Keratinocyte (primary cell): ENCODE measurements around the gene CRTC2. TPM values are rescaled to one million over a fixed set of nuclear protein-coding genes. Genes with fewer than 3 reads are reported as not detected.

Source experiments
- DNase-seq: peaks from one replicate; pipeline ENCODE4 v3.0.0-alpha.2; 2011; ENCODE audit warnings: low read depth, missing footprints, low spot score
- FAIRE-seq: peaks from 2 replicates; lab custom pipeline; 2011; peaks lifted over from hg19 to GRCh38; lab: Jason Lieb, UNC
- H2AFZ ChIP-seq: 2 replicates; pipeline ENCODE4 v1.6.0; 2012; ENCODE audit warnings: low read length, control low read depth, inconsistent platforms; ENCODE audit not compliant: control insufficient read depth
- H3K27ac ChIP-seq: 2 replicates; pipeline ENCODE4 v1.5.1; 2011; ENCODE audit warnings: low read length; ENCODE audit not compliant: control insufficient read depth, insufficient read depth
- H3K27me3 ChIP-seq: 3 replicates; pipeline ENCODE4 v1.6.0; 2011; ENCODE audit warnings: low read length; ENCODE audit not compliant: control insufficient read depth, insufficient read depth; ENCODE audit errors: extremely low read depth
- H3K36me3 ChIP-seq, 2 experiments: 2 replicates in 1 of 2; 3 replicates in 1 of 2; pipeline ENCODE4 v1.5.1; 2011; ENCODE audit warnings: low read length in 2 of 2, mild to moderate bottlenecking in 1 of 2; ENCODE audit not compliant: control insufficient read depth in 2 of 2, insufficient read depth in 2 of 2; ENCODE audit errors: extremely low read depth in 1 of 2
- H3K4me1 ChIP-seq: 3 replicates; pipeline ENCODE4 v1.5.1; 2011; ENCODE audit warnings: low read length; ENCODE audit not compliant: control insufficient read depth, insufficient read depth; ENCODE audit errors: extremely low read depth
- H3K4me2 ChIP-seq: 3 replicates; pipeline ENCODE4 v1.6.0; 2011; ENCODE audit warnings: low read depth, low read length; ENCODE audit not compliant: control insufficient read depth, insufficient read depth; ENCODE audit errors: extremely low read depth
- H3K4me3 ChIP-seq, 3 experiments: fragments of 200-600 bp in 1 of 3; sonication (generic) in 1 of 3; 2 replicates in 2 of 3; 3 replicates in 1 of 3; pipeline ENCODE4 v1.5.1; 2011 to 2016; ENCODE audit warnings: low read length in 3 of 3, mild to moderate bottlenecking in 3 of 3, control low read depth in 2 of 3, inconsistent platforms in 1 of 3, low read depth in 1 of 3, mixed read lengths in 1 of 3, mixed run types in 1 of 3, moderate library complexity in 1 of 3; ENCODE audit not compliant: control insufficient read depth in 2 of 3, insufficient read depth in 2 of 3; ENCODE audit errors: extremely low read depth in 1 of 3
- H3K79me2 ChIP-seq: 2 replicates; pipeline ENCODE4 v1.6.0; 2012; ENCODE audit warnings: low read length; ENCODE audit not compliant: control insufficient read depth, insufficient read depth
- H3K9ac ChIP-seq: 3 replicates; pipeline ENCODE4 v1.6.0; 2011; ENCODE audit warnings: low read length; ENCODE audit not compliant: control insufficient read depth, insufficient read depth; ENCODE audit errors: extremely low read depth
- H3K9me1 ChIP-seq: 3 replicates; pipeline ENCODE4 v1.6.0; 2011; ENCODE audit warnings: low read length; ENCODE audit not compliant: control insufficient read depth, insufficient read depth; ENCODE audit errors: extremely low read depth
- H3K9me3 ChIP-seq: 2 replicates; pipeline ENCODE4 v1.5.1; 2012; ENCODE audit warnings: low read depth, low read length; ENCODE audit not compliant: control insufficient read depth
- H4K20me1 ChIP-seq: 3 replicates; pipeline ENCODE4 v1.6.0; 2011; ENCODE audit warnings: low read length; ENCODE audit not compliant: control insufficient read depth, insufficient read depth; ENCODE audit errors: extremely low read depth
- EZH2 ChIP-seq: IDR thresholded peaks from one replicate; pipeline ENCODE4 v1.6.1; 2012; ENCODE audit warnings: inconsistent platforms, mild to moderate bottlenecking, low read length, moderate library complexity
- dilution Hi-C: fragments of 300-500 bp; cut with MboI; formaldehyde crosslinking; loops from one replicate; pipeline ENCODE4 v1.7.0; 2020; ENCODE audit warnings: low sequenced_read_pairs; ENCODE audit not compliant: extremely low pct_ligation_motif_present
- polyA plus RNA-seq, 5 experiments: library from polyadenylated mRNA; depleted of rRNA in 3 of 5; stranded (reverse) in 3 of 5; stranded (forward) in 1 of 5; unstranded in 1 of 5; fragments of >200 nt; gene quantifications; 1 replicate in 1 of 5; 2 replicates in 3 of 5; 3 replicates in 1 of 5; pipeline versions ENCODE4 v1.2.1 to v1.2.3, GENCODE V29; 2011 to 2012; ENCODE audit warnings: missing spikeins in 2 of 5, low read depth in 1 of 5, low replicate concordance in 1 of 5
- TF ChIP-seq, protein P1 (sequence below), 3 experiments: IDR thresholded peaks in 1 of 3; conservative IDR thresholded peaks in 1 of 3; optimal IDR thresholded peaks in 1 of 3; 2 replicates in 2 of 3; 3 replicates in 1 of 3; pipeline versions ENCODE3 to v1.5.1; 2011; ENCODE audit warnings: low read length in 3 of 3, mild to moderate bottlenecking in 3 of 3, moderate library complexity in 2 of 3, control low read depth in 1 of 3, inconsistent platforms in 1 of 3; ENCODE audit not compliant: insufficient read depth in 2 of 3; ENCODE audit errors: extremely low read depth in 1 of 3

The CRTC2 gene
- polyA plus RNA-seq, 1 donor (not counting 4 experiments of a cell fraction or from before 2014, with no cell fraction given) = 15.9 TPM

DNA sequence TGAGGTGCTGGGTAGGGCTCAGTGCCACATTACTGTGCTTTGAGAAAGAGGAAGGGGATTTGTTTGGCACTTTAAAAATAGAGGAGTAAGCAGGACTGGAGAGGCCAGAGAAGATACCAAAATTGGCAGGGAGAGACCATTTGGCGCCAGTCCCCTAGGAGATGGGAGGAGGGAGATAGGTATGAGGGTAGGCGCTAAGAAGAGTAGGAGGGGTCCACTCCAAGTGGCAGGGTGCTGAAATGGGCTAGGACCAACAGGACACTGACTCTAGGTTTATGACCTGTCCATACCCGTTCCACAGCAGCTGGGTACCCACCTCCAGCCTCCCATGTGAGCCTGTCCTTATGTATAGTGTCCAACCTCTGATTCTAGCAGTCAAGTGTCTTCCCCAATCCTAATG, 1.0 kb upstream of the CRTC2 start:
- FAIRE-seq (no peak), DNase-seq (no peak)
- dilution Hi-C loops = no loop called here
- no peaks in the 10 kb centered on the region for H3K9me3 ChIP-seq
- H3K4me1 ChIP-seq = peaks cover 40% of the 10 kb centered on the region
- H3K79me2 ChIP-seq = peaks cover 62% of the 10 kb centered on the region
- H3K9ac ChIP-seq = no peak overlapping the region
- H3K27me3 ChIP-seq = no peaks in the 10 kb centered on the region
- no peak overlapping the region for H2AFZ ChIP-seq
- peaks cover 3% of the 10 kb centered on the region for H4K20me1 ChIP-seq
- H3K4me3 ChIP-seq = no peak overlapping the region
- H3K27ac ChIP-seq = no peak overlapping the region
- no peaks in the 10 kb centered on the region for H3K9me1 ChIP-seq
- H3K4me2 ChIP-seq = no peak overlapping the region
- H3K36me3 ChIP-seq = peaks cover 3 to 32% of the 10 kb centered on the region in 2 experiments
- no peak for TF ChIP-seq EZH2
- TF ChIP-seq, protein P1, sequence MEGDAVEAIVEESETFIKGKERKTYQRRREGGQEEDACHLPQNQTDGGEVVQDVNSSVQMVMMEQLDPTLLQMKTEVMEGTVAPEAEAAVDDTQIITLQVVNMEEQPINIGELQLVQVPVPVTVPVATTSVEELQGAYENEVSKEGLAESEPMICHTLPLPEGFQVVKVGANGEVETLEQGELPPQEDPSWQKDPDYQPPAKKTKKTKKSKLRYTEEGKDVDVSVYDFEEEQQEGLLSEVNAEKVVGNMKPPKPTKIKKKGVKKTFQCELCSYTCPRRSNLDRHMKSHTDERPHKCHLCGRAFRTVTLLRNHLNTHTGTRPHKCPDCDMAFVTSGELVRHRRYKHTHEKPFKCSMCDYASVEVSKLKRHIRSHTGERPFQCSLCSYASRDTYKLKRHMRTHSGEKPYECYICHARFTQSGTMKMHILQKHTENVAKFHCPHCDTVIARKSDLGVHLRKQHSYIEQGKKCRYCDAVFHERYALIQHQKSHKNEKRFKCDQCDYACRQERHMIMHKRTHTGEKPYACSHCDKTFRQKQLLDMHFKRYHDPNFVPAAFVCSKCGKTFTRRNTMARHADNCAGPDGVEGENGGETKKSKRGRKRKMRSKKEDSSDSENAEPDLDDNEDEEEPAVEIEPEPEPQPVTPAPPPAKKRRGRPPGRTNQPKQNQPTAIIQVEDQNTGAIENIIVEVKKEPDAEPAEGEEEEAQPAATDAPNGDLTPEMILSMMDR (optimal IDR thresholded peaks at IDR 0.05 in 1 of 3, IDR thresholded peaks at IDR 0.05 in 1 of 3, conservative IDR thresholded peaks at IDR 0.05 in 1 of 3; ENCODE audit: extremely low read depth in 1 of 3, insufficient read depth in 2 of 3, low read length in 3 of 3) = no peak

- H3K79me2 ChIP-seq = peaks cover 67% of the 10 kb centered on the region
- H2AFZ ChIP-seq = no peak overlapping the region
- H3K9me1 ChIP-seq = no peaks in the 10 kb centered on the region
- H3K9ac ChIP-seq = peak overlapping the region; percentile 49
- peak overlapping the region; percentile 46 for H3K27ac ChIP-seq
- dilution Hi-C loops = no loop called here
- peaks cover 35% of the 10 kb centered on the region for H3K4me1 ChIP-seq
- no peaks in the 10 kb centered on the region for H3K9me3 ChIP-seq
- H3K4me2 ChIP-seq = peak overlapping the region; percentile 63
- H3K27me3 ChIP-seq = no peaks in the 10 kb centered on the region
- DNase-seq (no peak), FAIRE-seq (no peak)
- no peak for TF ChIP-seq EZH2
- TF ChIP-seq, protein P1 (optimal IDR thresholded peaks at IDR 0.05 in 1 of 3, IDR thresholded peaks at IDR 0.05 in 1 of 3, conservative IDR thresholded peaks at IDR 0.05 in 1 of 3; ENCODE audit: extremely low read depth in 1 of 3, insufficient read depth in 2 of 3, low read length in 3 of 3) = no peak
- H4K20me1 ChIP-seq = peaks cover 3% of the 10 kb centered on the region
- H3K4me3 ChIP-seq = peak overlapping the region in 1 of 3 experiments; percentile 29
- H3K36me3 ChIP-seq = peaks cover 6 to 35% of the 10 kb centered on the region in 2 experiments
Observed at GRCh38 chr1:153958961-153959260, 499 bp upstream of the CRTC2 start.
